Measurements from ENCODE around the gene TNKS1BP1.

TNKS1BP1 gene

GRCh38 chr11:57277845-57278720, 46.7 kb downstream of the TNKS1BP1 start:
- Mint-ChIP-seq H3K36me3 (no peaks in the 10 kb centered on the region), H3K4me1 (peaks cover 6% of the 10 kb centered on the region), H3K27ac (no peak overlapping the region), H3K9me3 (peaks cover 7% of the 10 kb centered on the region), H3K4me3 (no peak overlapping the region)
- peak; percentile 4 to 55 for DNase-seq (ENCODE audit: low spot score in 2 of 2)
- ATAC-seq: peak; percentile 46

GRCh38 chr11:57276971-57277675, 47.6 kb downstream of the TNKS1BP1 start:
- H3K9me3 Mint-ChIP-seq: peaks cover 7% of the 10 kb centered on the region
- no peaks in the 10 kb centered on the region for H3K36me3 Mint-ChIP-seq
- no peak overlapping the region for H3K4me3 Mint-ChIP-seq
- DNase-seq (ENCODE audit: low spot score in 2 of 2) (no peak), ATAC-seq (no peak)
- H3K4me1 Mint-ChIP-seq: peaks cover 6% of the 10 kb centered on the region
- H3K27ac Mint-ChIP-seq: no peak overlapping the region

- no peak overlapping the region for H3K4me3 Mint-ChIP-seq
- DNase-seq (ENCODE audit: low spot score in 2 of 2): no peak
Measured at GRCh38 chr11:57276169-57276970, 48.4 kb downstream of the TNKS1BP1 start.

GRCh38 chr11:57275582-57275981, 49.2 kb downstream of the TNKS1BP1 start:
- Mint-ChIP-seq H3K4me3 (no peak overlapping the region), H3K36me3 (no peaks in the 10 kb centered on the region), H3K4me1 (peaks cover 6% of the 10 kb centered on the region), H3K27ac (no peak overlapping the region), H3K9me3 (peaks cover 7% of the 10 kb centered on the region)
- DNase-seq (ENCODE audit: low spot score in 2 of 2) (no peak), ATAC-seq (no peak)

More at GRCh38 chr11:57276169-57276970, 48.4 kb downstream of the TNKS1BP1 start:
- no peak for ATAC-seq
- H3K36me3 Mint-ChIP-seq: no peaks in the 10 kb centered on the region
- H3K27ac Mint-ChIP-seq: no peak overlapping the region
- H3K4me1 Mint-ChIP-seq: peaks cover 6% of the 10 kb centered on the region
- H3K9me3 Mint-ChIP-seq: peaks cover 7% of the 10 kb centered on the region

- peaks cover 6% of the 10 kb centered on the region for H3K4me1 Mint-ChIP-seq
- H3K36me3 Mint-ChIP-seq: no peaks in the 10 kb centered on the region
- ATAC-seq (no peak), DNase-seq (ENCODE audit: low spot score in 2 of 2) (no peak)
- H3K4me3 Mint-ChIP-seq: no peak overlapping the region
- H3K9me3 Mint-ChIP-seq: peaks cover 7% of the 10 kb centered on the region
- no peak overlapping the region for H3K27ac Mint-ChIP-seq
Measured at GRCh38 chr11:57274904-57275498, 49.8 kb downstream of the TNKS1BP1 start.

GRCh38 chr11:57273448-57274058, 51.2 kb downstream of the TNKS1BP1 start:
- Mint-ChIP-seq H3K4me1 (peaks cover 6% of the 10 kb centered on the region), H3K4me3 (no peak overlapping the region), H3K9me3 (peaks cover 7% of the 10 kb centered on the region), H3K36me3 (no peaks in the 10 kb centered on the region), H3K27ac (no peak overlapping the region)
- ATAC-seq (no peak), DNase-seq (ENCODE audit: low spot score in 2 of 2) (no peak)

GRCh38 chr11:57269571-57270021, 55.2 kb downstream of the TNKS1BP1 start:
- Mint-ChIP-seq H3K9me3 (peaks cover 7% of the 10 kb centered on the region), H3K4me1 (no peaks in the 10 kb centered on the region), H3K4me3 (no peak overlapping the region), H3K27ac (no peak overlapping the region), H3K36me3 (no peaks in the 10 kb centered on the region)
- DNase-seq (ENCODE audit: low spot score in 2 of 2) (no peak), ATAC-seq (no peak)

- no peak for DNase-seq (ENCODE audit: low spot score in 2 of 2)
- no peak overlapping the region for H3K27ac Mint-ChIP-seq
- H3K36me3 Mint-ChIP-seq: no peaks in the 10 kb centered on the region
- H3K4me3 Mint-ChIP-seq: no peak overlapping the region
- H3K4me1 Mint-ChIP-seq: no peaks in the 10 kb centered on the region
- no peaks in the 10 kb centered on the region for H3K9me3 Mint-ChIP-seq
- ATAC-seq: no peak
Measured at GRCh38 chr11:57266157-57266556, 58.6 kb downstream of the TNKS1BP1 start.

GRCh38 chr11:57263351-57263750, 61.4 kb downstream of the TNKS1BP1 start:
- no peaks in the 10 kb centered on the region for H3K36me3 Mint-ChIP-seq

GRCh38 chr11:57262157-57262556, 62.6 kb downstream of the TNKS1BP1 start:
- no peak for DNase-seq (ENCODE audit: low spot score in 2 of 2)
- H3K36me3 Mint-ChIP-seq: no peaks in the 10 kb centered on the region
- no peak overlapping the region for H3K27ac Mint-ChIP-seq
- ATAC-seq: no peak
- no peaks in the 10 kb centered on the region for H3K4me1 Mint-ChIP-seq
- H3K4me3 Mint-ChIP-seq: no peak overlapping the region
- H3K9me3 Mint-ChIP-seq: no peaks in the 10 kb centered on the region

More at GRCh38 chr11:57263351-57263750, 61.4 kb downstream of the TNKS1BP1 start:
- ATAC-seq (no peak), DNase-seq (ENCODE audit: low spot score in 2 of 2) (no peak)
- Mint-ChIP-seq H3K9me3 (no peaks in the 10 kb centered on the region), H3K27ac (no peak overlapping the region), H3K4me3 (no peak overlapping the region), H3K4me1 (no peaks in the 10 kb centered on the region)

- Mint-ChIP-seq H3K9me3 (peaks cover under 1% of the 10 kb centered on the region), H3K4me3 (no peak overlapping the region), H3K27ac (no peak overlapping the region), H3K4me1 (no peaks in the 10 kb centered on the region), H3K36me3 (no peaks in the 10 kb centered on the region)
- ATAC-seq (peak; percentile 50), DNase-seq (ENCODE audit: low spot score in 2 of 2) (no peak)
Measured at GRCh38 chr11:57260937-57261783, 63.6 kb downstream of the TNKS1BP1 start.

GRCh38 chr11:57256119-57256518, 68.6 kb downstream of the TNKS1BP1 start:
- Mint-ChIP-seq H3K4me3 (no peak overlapping the region), H3K9me3 (peaks cover 2% of the 10 kb centered on the region), H3K4me1 (no peaks in the 10 kb centered on the region), H3K27ac (no peak overlapping the region), H3K36me3 (no peaks in the 10 kb centered on the region)
- DNase-seq (ENCODE audit: low spot score in 2 of 2) (no peak), ATAC-seq (no peak)

- Mint-ChIP-seq H3K36me3 (no peaks in the 10 kb centered on the region), H3K27ac (no peak overlapping the region)
- no peak for DNase-seq (ENCODE audit: low spot score in 2 of 2)
Measured at GRCh38 chr11:57255618-57256017, 69.1 kb downstream of the TNKS1BP1 start.

GRCh38 chr11:57254631-57255030, 70.1 kb downstream of the TNKS1BP1 start:
- Mint-ChIP-seq H3K9me3 (peaks cover 2% of the 10 kb centered on the region), H3K4me3 (no peak overlapping the region), H3K4me1 (no peaks in the 10 kb centered on the region), H3K36me3 (no peaks in the 10 kb centered on the region), H3K27ac (no peak overlapping the region)
- no peak for DNase-seq (ENCODE audit: low spot score in 2 of 2)
- no peak for ATAC-seq

More at GRCh38 chr11:57255618-57256017, 69.1 kb downstream of the TNKS1BP1 start:
- H3K4me1 Mint-ChIP-seq: no peaks in the 10 kb centered on the region
- no peak overlapping the region for H3K4me3 Mint-ChIP-seq
- H3K9me3 Mint-ChIP-seq: peaks cover 2% of the 10 kb centered on the region
- no peak for ATAC-seq
